SK-N-SH treated with all-trans-retinoic acid at 6 μM for 48 hours (cell line): ENCODE data around the gene PIGZ.
A peak's percentile ranks its signal among the peaks of the same experiment; 100 is the strongest.

Experiments
- ATAC-seq: fragments of 200-7000 bp; cut with Tn5 transposase; 3 replicates; pipeline ENCODE4 v1.9.1; 2020; ENCODE audit warnings: mild to moderate bottlenecking, moderate library complexity
- BACH2 ChIP-seq: fragments of 250-450 bp; sonication (Bioruptor Pico); IDR thresholded peaks from 2 replicates; pipeline ENCODE4 v1.9.0; 2021; ENCODE audit warnings: mild to moderate bottlenecking, borderline replicate concordance
- CSDC2 ChIP-seq: fragments of 250-450 bp; sonication (Bioruptor Pico); IDR thresholded peaks from 2 replicates; pipeline ENCODE4 v1.5.0; 2020; ENCODE audit warnings: mild to moderate bottlenecking, moderate library complexity
- ESRRG ChIP-seq: fragments of 250-450 bp; sonication (Bioruptor Pico); IDR thresholded peaks from 2 replicates; pipeline ENCODE4 v1.6.1; 2021; ENCODE audit warnings: mild to moderate bottlenecking
- GLIS3 ChIP-seq: fragments of 250-450 bp; sonication (Bioruptor Pico); IDR thresholded peaks from 2 replicates; pipeline ENCODE4 v1.5.0; 2020; ENCODE audit warnings: mild to moderate bottlenecking, moderate library complexity
- ISL1 ChIP-seq: fragments of 250-450 bp; sonication (Bioruptor Pico); IDR thresholded peaks from 2 replicates; pipeline ENCODE4 v2.1.2; 2022; ENCODE audit warnings: mild to moderate bottlenecking, moderate library complexity
- OSR1 ChIP-seq: fragments of 250-450 bp; sonication (Bioruptor Pico); IDR thresholded peaks from 2 replicates; pipeline ENCODE4 v1.8.0; 2022; ENCODE audit warnings: moderate library complexity, mild to moderate bottlenecking, inconsistent platforms
- SNAI2 ChIP-seq: fragments of 250-450 bp; sonication (Bioruptor Pico); IDR thresholded peaks from 2 replicates; pipeline ENCODE4 v1.5.0; 2020; ENCODE audit warnings: mild to moderate bottlenecking, moderate library complexity
- TCF4 ChIP-seq: fragments of 250-450 bp; sonication (Bioruptor Pico); IDR thresholded peaks from 2 replicates; pipeline ENCODE4 v1.8.0; 2021; ENCODE audit warnings: mild to moderate bottlenecking, moderate library complexity, borderline replicate concordance
- TOX ChIP-seq: fragments of 250-450 bp; sonication (Bioruptor Pico); IDR thresholded peaks from 2 replicates; pipeline ENCODE4 v1.8.0; 2021; ENCODE audit warnings: mild to moderate bottlenecking, moderate library complexity, borderline replicate concordance
- ZC3H10 ChIP-seq: fragments of 250-450 bp; sonication (Bioruptor Pico); IDR thresholded peaks from 2 replicates; pipeline ENCODE4 v1.5.1; 2021; ENCODE audit warnings: mild to moderate bottlenecking, moderate library complexity
- ZFP3 ChIP-seq: fragments of 250-450 bp; sonication (Bioruptor Pico); IDR thresholded peaks from 2 replicates; pipeline ENCODE4 v1.5.0; 2020; ENCODE audit warnings: mild to moderate bottlenecking, moderate library complexity
- ZNF565 ChIP-seq: fragments of 450-650 bp; formaldehyde crosslinking; conservative IDR thresholded peaks from 2 replicates; pipeline ENCODE4 v1.5.0; 2020; ENCODE audit warnings: low read depth, mild to moderate bottlenecking, moderate library complexity
- ZNF70 ChIP-seq: fragments of 450-650 bp; formaldehyde crosslinking; IDR thresholded peaks from 2 replicates; pipeline ENCODE4 v1.5.0; 2020; ENCODE audit warnings: mild to moderate bottlenecking, moderate library complexity
- TF ChIP-seq, protein P1 (sequence below): fragments of 250-450 bp; sonication (Bioruptor Pico); IDR thresholded peaks from 2 replicates; pipeline ENCODE4 v1.5.0; 2020; ENCODE audit warnings: mild to moderate bottlenecking, moderate library complexity
- TF ChIP-seq, protein P2 (sequence below): fragments of 250-450 bp; sonication (Bioruptor Pico); IDR thresholded peaks from 2 replicates; pipeline ENCODE4 v1.8.0; 2021; ENCODE audit warnings: low read depth, mild to moderate bottlenecking, moderate library complexity, borderline replicate concordance
- TF ChIP-seq, protein P3 (sequence below): fragments of 250-450 bp; sonication (Bioruptor Pico); IDR thresholded peaks from 2 replicates; pipeline ENCODE4 v1.5.1; 2021; ENCODE audit warnings: mild to moderate bottlenecking, moderate library complexity
- TF ChIP-seq, protein P4 (sequence below): fragments of 250-450 bp; sonication (Bioruptor Pico); IDR thresholded peaks from 2 replicates; pipeline ENCODE4 v1.8.0; 2020; ENCODE audit warnings: mild to moderate bottlenecking, moderate library complexity, borderline replicate concordance
- TF ChIP-seq, protein P5 (sequence below): fragments of 250-450 bp; sonication (Bioruptor Pico); IDR thresholded peaks from 2 replicates; pipeline ENCODE4 v1.5.1; 2020; ENCODE audit warnings: low read depth, mild to moderate bottlenecking, moderate library complexity

PIGZ gene

DNA sequence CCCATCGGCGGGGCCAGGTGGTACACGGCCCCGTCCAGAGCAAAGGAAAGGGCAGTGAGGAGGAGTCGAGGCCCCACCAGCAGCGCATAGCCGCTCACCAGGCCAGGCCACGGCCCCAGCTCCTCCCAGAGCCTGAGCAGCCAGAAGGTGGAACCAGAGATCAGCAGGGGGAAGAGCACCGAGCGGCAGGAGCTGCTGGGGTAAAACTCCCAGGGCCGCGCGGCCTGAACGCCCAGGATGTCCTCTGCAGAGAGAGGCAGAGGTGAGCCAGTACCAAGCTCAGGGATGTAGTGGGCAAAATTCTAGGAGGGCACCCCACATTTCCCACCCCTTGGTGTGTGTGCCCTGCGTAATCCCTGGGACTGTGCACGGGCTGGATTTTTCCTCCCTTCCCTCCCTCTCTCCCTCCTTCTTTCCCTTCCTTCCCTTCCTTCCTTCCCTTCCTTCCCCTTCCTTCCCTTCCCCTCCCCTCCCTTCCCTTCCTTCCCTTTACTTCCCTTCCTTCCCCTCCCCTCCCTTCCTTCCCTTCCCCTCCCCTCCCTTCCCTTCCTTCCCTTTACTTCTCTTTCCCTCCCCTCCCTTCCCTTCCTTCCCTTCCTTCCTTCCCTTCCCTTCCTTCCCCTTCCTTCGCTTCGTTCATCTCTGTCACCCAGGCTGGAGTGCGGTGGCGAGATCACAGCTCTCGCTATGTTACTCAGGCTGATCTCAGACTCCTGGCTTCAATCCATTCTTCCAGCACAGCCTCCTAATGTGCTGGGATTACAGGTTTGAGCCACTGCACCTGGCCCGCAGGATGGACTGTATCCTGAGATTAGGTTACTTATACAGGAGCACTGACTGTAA is 20.0 kb downstream of the PIGZ start:
- peak; percentile 28; the same call in 1 of the 3 replicates for ATAC-seq
- TF ChIP-seq ESRRG (CRISPR knock-in tag), result no peak
- no peak for TF ChIP-seq OSR1 (CRISPR knock-in tag)
- TF ChIP-seq, protein P1, sequence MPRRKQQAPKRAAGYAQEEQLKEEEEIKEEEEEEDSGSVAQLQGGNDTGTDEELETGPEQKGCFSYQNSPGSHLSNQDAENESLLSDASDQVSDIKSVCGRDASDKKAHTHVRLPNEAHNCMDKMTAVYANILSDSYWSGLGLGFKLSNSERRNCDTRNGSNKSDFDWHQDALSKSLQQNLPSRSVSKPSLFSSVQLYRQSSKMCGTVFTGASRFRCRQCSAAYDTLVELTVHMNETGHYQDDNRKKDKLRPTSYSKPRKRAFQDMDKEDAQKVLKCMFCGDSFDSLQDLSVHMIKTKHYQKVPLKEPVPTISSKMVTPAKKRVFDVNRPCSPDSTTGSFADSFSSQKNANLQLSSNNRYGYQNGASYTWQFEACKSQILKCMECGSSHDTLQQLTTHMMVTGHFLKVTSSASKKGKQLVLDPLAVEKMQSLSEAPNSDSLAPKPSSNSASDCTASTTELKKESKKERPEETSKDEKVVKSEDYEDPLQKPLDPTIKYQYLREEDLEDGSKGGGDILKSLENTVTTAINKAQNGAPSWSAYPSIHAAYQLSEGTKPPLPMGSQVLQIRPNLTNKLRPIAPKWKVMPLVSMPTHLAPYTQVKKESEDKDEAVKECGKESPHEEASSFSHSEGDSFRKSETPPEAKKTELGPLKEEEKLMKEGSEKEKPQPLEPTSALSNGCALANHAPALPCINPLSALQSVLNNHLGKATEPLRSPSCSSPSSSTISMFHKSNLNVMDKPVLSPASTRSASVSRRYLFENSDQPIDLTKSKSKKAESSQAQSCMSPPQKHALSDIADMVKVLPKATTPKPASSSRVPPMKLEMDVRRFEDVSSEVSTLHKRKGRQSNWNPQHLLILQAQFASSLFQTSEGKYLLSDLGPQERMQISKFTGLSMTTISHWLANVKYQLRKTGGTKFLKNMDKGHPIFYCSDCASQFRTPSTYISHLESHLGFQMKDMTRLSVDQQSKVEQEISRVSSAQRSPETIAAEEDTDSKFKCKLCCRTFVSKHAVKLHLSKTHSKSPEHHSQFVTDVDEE, result no peak
- no peak for TF ChIP-seq ZFP3 (CRISPR knock-in tag)
- no peak for TF ChIP-seq ISL1 (CRISPR knock-in tag)
- TF ChIP-seq, protein P2, sequence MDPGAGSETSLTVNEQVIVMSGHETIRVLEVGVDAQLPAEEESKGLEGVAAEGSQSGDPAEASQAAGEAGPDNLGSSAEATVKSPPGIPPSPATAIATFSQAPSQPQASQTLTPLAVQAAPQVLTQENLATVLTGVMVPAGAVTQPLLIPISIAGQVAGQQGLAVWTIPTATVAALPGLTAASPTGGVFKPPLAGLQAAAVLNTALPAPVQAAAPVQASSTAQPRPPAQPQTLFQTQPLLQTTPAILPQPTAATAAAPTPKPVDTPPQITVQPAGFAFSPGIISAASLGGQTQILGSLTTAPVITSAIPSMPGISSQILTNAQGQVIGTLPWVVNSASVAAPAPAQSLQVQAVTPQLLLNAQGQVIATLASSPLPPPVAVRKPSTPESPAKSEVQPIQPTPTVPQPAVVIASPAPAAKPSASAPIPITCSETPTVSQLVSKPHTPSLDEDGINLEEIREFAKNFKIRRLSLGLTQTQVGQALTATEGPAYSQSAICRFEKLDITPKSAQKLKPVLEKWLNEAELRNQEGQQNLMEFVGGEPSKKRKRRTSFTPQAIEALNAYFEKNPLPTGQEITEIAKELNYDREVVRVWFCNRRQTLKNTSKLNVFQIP, result no peak
- TF ChIP-seq, all 23 proteins: peak for 0

DNA sequence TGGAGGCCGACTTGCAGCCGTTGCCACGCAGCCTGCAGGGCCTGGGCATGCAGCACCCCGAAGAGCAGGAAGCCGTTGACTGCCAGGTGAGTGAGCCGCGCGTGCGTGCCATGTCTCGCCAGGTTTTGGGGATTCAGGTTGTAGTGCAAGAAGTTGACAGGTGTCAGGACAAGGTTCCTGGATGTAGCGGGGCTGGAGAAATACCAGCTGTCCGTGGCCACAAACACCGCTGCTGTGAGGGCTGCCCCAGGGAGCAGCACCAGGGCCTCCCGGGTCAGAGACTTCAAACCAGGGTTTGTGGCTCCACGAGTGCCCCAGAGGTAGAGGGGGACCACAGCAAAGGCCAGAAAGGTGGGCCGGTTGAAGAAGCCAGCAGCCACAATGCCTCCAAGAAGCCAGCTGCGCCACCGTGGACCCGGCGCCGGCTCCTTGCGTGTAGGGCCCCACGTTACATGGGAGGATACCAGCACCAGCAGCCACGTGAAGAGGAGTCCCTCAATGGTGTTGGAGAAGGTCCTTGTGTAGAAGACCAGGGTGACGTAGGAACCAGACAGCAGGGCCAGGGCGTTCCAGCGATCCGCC is 20.7 kb downstream of the PIGZ start:
- TF ChIP-seq TCF4 (CRISPR knock-in tag), result no peak
- TF ChIP-seq BACH2 (CRISPR knock-in tag), result no peak
- TF ChIP-seq ZFP3 (CRISPR knock-in tag), result no peak
- TF ChIP-seq, protein P1, result no peak
- TF ChIP-seq ISL1 (CRISPR knock-in tag), result no peak
- TF ChIP-seq ZNF70 (CRISPR knock-in tag), result no peak
- TF ChIP-seq, protein P3, sequence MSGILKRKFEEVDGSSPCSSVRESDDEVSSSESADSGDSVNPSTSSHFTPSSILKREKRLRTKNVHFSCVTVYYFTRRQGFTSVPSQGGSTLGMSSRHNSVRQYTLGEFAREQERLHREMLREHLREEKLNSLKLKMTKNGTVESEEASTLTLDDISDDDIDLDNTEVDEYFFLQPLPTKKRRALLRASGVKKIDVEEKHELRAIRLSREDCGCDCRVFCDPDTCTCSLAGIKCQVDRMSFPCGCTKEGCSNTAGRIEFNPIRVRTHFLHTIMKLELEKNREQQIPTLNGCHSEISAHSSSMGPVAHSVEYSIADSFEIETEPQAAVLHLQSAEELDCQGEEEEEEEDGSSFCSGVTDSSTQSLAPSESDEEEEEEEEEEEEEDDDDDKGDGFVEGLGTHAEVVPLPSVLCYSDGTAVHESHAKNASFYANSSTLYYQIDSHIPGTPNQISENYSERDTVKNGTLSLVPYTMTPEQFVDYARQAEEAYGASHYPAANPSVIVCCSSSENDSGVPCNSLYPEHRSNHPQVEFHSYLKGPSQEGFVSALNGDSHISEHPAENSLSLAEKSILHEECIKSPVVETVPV (CRISPR knock-in tag), result no peak
- TF ChIP-seq TOX (CRISPR knock-in tag), result no peak
- TF ChIP-seq, protein P4, sequence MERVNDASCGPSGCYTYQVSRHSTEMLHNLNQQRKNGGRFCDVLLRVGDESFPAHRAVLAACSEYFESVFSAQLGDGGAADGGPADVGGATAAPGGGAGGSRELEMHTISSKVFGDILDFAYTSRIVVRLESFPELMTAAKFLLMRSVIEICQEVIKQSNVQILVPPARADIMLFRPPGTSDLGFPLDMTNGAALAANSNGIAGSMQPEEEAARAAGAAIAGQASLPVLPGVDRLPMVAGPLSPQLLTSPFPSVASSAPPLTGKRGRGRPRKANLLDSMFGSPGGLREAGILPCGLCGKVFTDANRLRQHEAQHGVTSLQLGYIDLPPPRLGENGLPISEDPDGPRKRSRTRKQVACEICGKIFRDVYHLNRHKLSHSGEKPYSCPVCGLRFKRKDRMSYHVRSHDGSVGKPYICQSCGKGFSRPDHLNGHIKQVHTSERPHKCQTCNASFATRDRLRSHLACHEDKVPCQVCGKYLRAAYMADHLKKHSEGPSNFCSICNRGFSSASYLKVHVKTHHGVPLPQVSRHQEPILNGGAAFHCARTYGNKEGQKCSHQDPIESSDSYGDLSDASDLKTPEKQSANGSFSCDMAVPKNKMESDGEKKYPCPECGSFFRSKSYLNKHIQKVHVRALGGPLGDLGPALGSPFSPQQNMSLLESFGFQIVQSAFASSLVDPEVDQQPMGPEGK (CRISPR knock-in tag), result no peak
- TF ChIP-seq ZNF565 (CRISPR knock-in tag), result no peak
- TF ChIP-seq ESRRG (CRISPR knock-in tag), result no peak
- no peak for TF ChIP-seq ZC3H10
- TF ChIP-seq, protein P5, sequence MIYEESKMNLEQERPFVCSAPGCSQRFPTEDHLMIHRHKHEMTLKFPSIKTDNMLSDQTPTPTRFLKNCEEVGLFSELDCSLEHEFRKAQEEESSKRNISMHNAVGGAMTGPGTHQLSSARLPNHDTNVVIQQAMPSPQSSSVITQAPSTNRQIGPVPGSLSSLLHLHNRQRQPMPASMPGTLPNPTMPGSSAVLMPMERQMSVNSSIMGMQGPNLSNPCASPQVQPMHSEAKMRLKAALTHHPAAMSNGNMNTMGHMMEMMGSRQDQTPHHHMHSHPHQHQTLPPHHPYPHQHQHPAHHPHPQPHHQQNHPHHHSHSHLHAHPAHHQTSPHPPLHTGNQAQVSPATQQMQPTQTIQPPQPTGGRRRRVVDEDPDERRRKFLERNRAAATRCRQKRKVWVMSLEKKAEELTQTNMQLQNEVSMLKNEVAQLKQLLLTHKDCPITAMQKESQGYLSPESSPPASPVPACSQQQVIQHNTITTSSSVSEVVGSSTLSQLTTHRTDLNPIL (CRISPR knock-in tag), result no peak
- no peak for TF ChIP-seq CSDC2 (CRISPR knock-in tag)
- no peak for TF ChIP-seq SNAI2 (CRISPR knock-in tag)
- no peak for TF ChIP-seq GLIS3

More for the DNA sequence above, 20.7 kb downstream of the PIGZ start:
- ATAC-seq, result no peak
